K562 (cell line): ENCODE results near the gene CNPPD1. TPM values are rescaled to one million over a fixed set of nuclear protein-coding genes. Genes with fewer than 3 reads are reported as not detected.
A peak's percentile ranks its signal among the peaks of the same experiment; 100 is the strongest.

ENCODE experiments used
- ATF7 ChIP-seq: fragments of 450-650 bp; IDR thresholded peaks from 2 replicates; pipeline ENCODE4 v1.7.1; 2014; ENCODE audit warnings: mild to moderate bottlenecking, moderate library complexity
- CBX5 ChIP-seq: IDR thresholded peaks from 2 replicates; pipeline ENCODE4 v1.6.1; 2014; ENCODE audit warnings: low read depth, borderline replicate concordance
- CEBPG ChIP-seq, 3 experiments: fragments of 200-800 bp in 1 of 3; sonication (Bioruptor generic) in 1 of 3; sonication (generic) in 1 of 3; formaldehyde crosslinking in 1 of 3; IDR thresholded peaks in 2 of 3; conservative IDR thresholded peaks in 1 of 3; 2 replicates each; pipeline versions ENCODE4 v1.6.1 to v1.8.0; 2016 to 2022; ENCODE audit warnings: missing compliant biosample characterization in 2 of 3, missing genetic modification characterization in 2 of 3, mild to moderate bottlenecking in 1 of 3, missing genetic modification reagents in 1 of 3
- CREM ChIP-seq: IDR thresholded peaks from 2 replicates; pipeline ENCODE4 v1.6.1; 2014; ENCODE audit warnings: antibody characterized with exemption, low read depth
- ERF ChIP-seq: fragments of 450-650 bp; formaldehyde crosslinking; IDR thresholded peaks from 2 replicates; pipeline ENCODE4 v1.4.0; 2020; ENCODE audit warnings: mild to moderate bottlenecking, mixed read lengths
- FOSL1 ChIP-seq: fragments of 200-800 bp; sonication (Bioruptor generic); conservative IDR thresholded peaks from 2 replicates; pipeline ENCODE4 v1.6.1; 2016; ENCODE audit warnings: missing genetic modification characterization, missing compliant biosample characterization
- FOXJ2 ChIP-seq: fragments of 200-800 bp; sonication (Bioruptor generic); IDR thresholded peaks from 2 replicates; pipeline ENCODE4 v1.6.1; 2016; ENCODE audit warnings: missing genetic modification characterization, missing compliant biosample characterization
- HDAC3 ChIP-seq: fragments of 450-650 bp; IDR thresholded peaks from 2 replicates; pipeline ENCODE4 v1.6.1; 2018; ENCODE audit warnings: borderline replicate concordance, mild to moderate bottlenecking, moderate library complexity; ENCODE audit not compliant: partially characterized antibody
- HNRNPUL1 ChIP-seq: fragments of 200-400 bp; formaldehyde crosslinking; IDR thresholded peaks from 2 replicates; pipeline ENCODE4 v1.6.1; 2017; ENCODE audit warnings: low read length
- KLF1 ChIP-seq: fragments of 450-650 bp; IDR thresholded peaks from 2 replicates; pipeline ENCODE4 v1.6.1; 2016; ENCODE audit warnings: missing genetic modification characterization, missing compliant biosample characterization
- MCM3 ChIP-seq: fragments of 450-650 bp; IDR thresholded peaks from 2 replicates; pipeline ENCODE4 v1.6.1; 2016
- MNT ChIP-seq, 2 experiments: fragments of 450-650 bp; conservative IDR thresholded peaks; 2 replicates each; pipeline ENCODE4 v1.6.1; 2017; ENCODE audit warnings: mild to moderate bottlenecking in 2 of 2, moderate library complexity in 2 of 2
- MTA1 ChIP-seq: fragments of 450-650 bp; IDR thresholded peaks from 2 replicates; pipeline ENCODE4 v1.6.1; 2017; ENCODE audit warnings: borderline replicate concordance
- NRF1 ChIP-seq, 2 experiments: fragments of 450-650 bp; IDR thresholded peaks in 1 of 2; conservative IDR thresholded peaks in 1 of 2; 2 replicates each; pipeline ENCODE4 v1.6.1; 2014; ENCODE audit warnings: mild to moderate bottlenecking in 2 of 2
- POLR2AphosphoS5 ChIP-seq: IDR thresholded peaks from 2 replicates; pipeline ENCODE4 v1.6.1; 2011; ENCODE audit warnings: mild to moderate bottlenecking, low read depth, low read length, moderate library complexity; ENCODE audit not compliant: control insufficient read depth, insufficient read depth
- RBM34 ChIP-seq: fragments of 200-400 bp; formaldehyde crosslinking; IDR thresholded peaks from 2 replicates; pipeline ENCODE4 v1.6.1; 2018; ENCODE audit warnings: low read length, borderline replicate concordance; ENCODE audit not compliant: insufficient read depth
- STAT5B ChIP-seq: fragments of 250-450 bp; sonication (Bioruptor Pico); IDR thresholded peaks from 2 replicates; pipeline ENCODE4 v1.8.0; 2021; ENCODE audit warnings: mild to moderate bottlenecking, inconsistent platforms
- TFAP4 ChIP-seq: sonication (generic); formaldehyde crosslinking; IDR thresholded peaks from 2 replicates; pipeline ENCODE4 v1.8.0; 2022; ENCODE audit warnings: missing genetic modification reagents, mild to moderate bottlenecking, moderate library complexity, borderline replicate concordance
- THRB ChIP-seq: fragments of 450-650 bp; formaldehyde crosslinking; conservative IDR thresholded peaks from 2 replicates; pipeline ENCODE4 v1.4.0; 2022; ENCODE audit warnings: mild to moderate bottlenecking, missing genetic modification characterization
- TOE1 ChIP-seq, 2 experiments: fragments of 450-650 bp in 1 of 2; sonication (generic) in 1 of 2; formaldehyde crosslinking in 1 of 2; IDR thresholded peaks; 2 replicates each; pipeline versions ENCODE4 v1.7.1 to v1.8.0; 2016 to 2022; ENCODE audit warnings: borderline replicate concordance in 2 of 2, mild to moderate bottlenecking in 2 of 2, antibody characterized with exemption in 1 of 2, inconsistent platforms in 1 of 2, low read depth in 1 of 2, missing genetic modification reagents in 1 of 2, moderate library complexity in 1 of 2
- ZKSCAN1 ChIP-seq: fragments of 150-350 bp; IDR thresholded peaks from 2 replicates; pipeline ENCODE4 v1.6.1; 2016; ENCODE audit warnings: low read depth, low read length
- ZNF174 ChIP-seq: fragments of 250-450 bp; sonication (Bioruptor Pico); IDR thresholded peaks from 2 replicates; pipeline ENCODE4 v1.4.0; 2020; ENCODE audit warnings: mild to moderate bottlenecking
- ZNF274 ChIP-seq: IDR thresholded peaks from 2 replicates; pipeline ENCODE4 v1.6.1; 2011; ENCODE audit warnings: low read depth, mild to moderate bottlenecking, low read length, moderate library complexity, borderline replicate concordance
- ZNF41 ChIP-seq: fragments of 250-450 bp; sonication (Bioruptor Pico); conservative IDR thresholded peaks from 2 replicates; pipeline ENCODE4 v1.4.0; 2020; ENCODE audit warnings: mild to moderate bottlenecking
- polyA plus RNA-seq, 8 experiments: library from polyadenylated mRNA; depleted of rRNA in 4 of 8; stranded (reverse) in 5 of 8; unstranded in 3 of 8; fragments of >200 nt; fragmentation: Nextera tagmentation in 2 of 8; fragmentation: Illumina TruSeq in 1 of 8; extraction: Ambion mirVana in 2 of 8; extraction: Trizol in 1 of 8; gene quantifications; 2 replicates each; pipeline versions ENCODE4 v1.2.1 to v1.2.3, GENCODE V29; 2011 to 2014; ENCODE audit warnings: inconsistent platforms in 1 of 8, missing spikeins in 1 of 8
- total RNA-seq, 7 experiments: library from RNA; depleted of rRNA in 6 of 7; stranded (reverse); fragments of >200 nt in 6 of 7; fragmentation: Illumina TruSeq in 2 of 7; extraction: Trizol in 2 of 7; gene quantifications; 2 replicates each; pipeline versions ENCODE4 v1.2.1 to v1.2.3, GENCODE V29; 2011 to 2021; ENCODE audit warnings: low replicate concordance in 1 of 7

CNPPD1 gene
- total and polyA plus RNA-seq, 9 of the 15 experiments (the other 6 are each of a cell fraction or from before 2014, with no cell fraction given): 9.9 to 53.5 (median 27.0) TPM

GRCh38 chr2:219125225-219125885 lies 51.4 kb downstream of the CNPPD1 start (continued):
- TF ChIP-seq TFAP4 (CRISPR knock-in tag): 0 out of 2 replicates have a peak, but pooled peaks have one; percentile 10
- TF ChIP-seq FOXJ2 (tag): no peak
- 0 out of 4 replicates have a peak, but pooled peaks of 1 of the 2 experiments have one; percentile 26 for TF ChIP-seq NRF1 (conservative IDR thresholded peaks at IDR 0.05 in 1 of 2, IDR thresholded peaks at IDR 0.05 in 1 of 2)
- TF ChIP-seq ZKSCAN1: no peak
- TF ChIP-seq TOE1 (IDR thresholded peaks at IDR 0.05; ENCODE audit: borderline replicate concordance): no peak
- no peak for TF ChIP-seq TOE1 (CRISPR knock-in tag; IDR thresholded peaks at IDR 0.05; ENCODE audit: borderline replicate concordance, low read depth)
- no peak for TF ChIP-seq RBM34
- TF ChIP-seq HDAC3: no peak
- TF ChIP-seq POLR2AphosphoS5: no peak
- TF ChIP-seq KLF1 (tag): no peak
- peak; percentile 88 for TF ChIP-seq FOSL1
- no peak for TF ChIP-seq MNT (conservative IDR thresholded peaks at IDR 0.05)
- TF ChIP-seq THRB (CRISPR knock-in tag): no peak
- TF ChIP-seq ZNF174 (CRISPR knock-in tag): no peak
- TF ChIP-seq ZNF41 (CRISPR knock-in tag): no peak
- TF ChIP-seq MCM3: no peak
- TF ChIP-seq ATF7: peak; percentile 77
- TF ChIP-seq ERF (CRISPR knock-in tag): no peak
- no peak for TF ChIP-seq ZNF274
- no peak for TF ChIP-seq CBX5
- TF ChIP-seq HNRNPUL1: no peak
- peak; percentile 88 for TF ChIP-seq CEBPG (CRISPR knock-in tag; IDR thresholded peaks at IDR 0.05)
- TF ChIP-seq CEBPG (tag; conservative IDR thresholded peaks at IDR 0.05 in 1 of 2, IDR thresholded peaks at IDR 0.05 in 1 of 2): peak; percentile 86 to 88
- no peak for TF ChIP-seq STAT5B
- TF ChIP-seq CREM: peak; percentile 79
- peak; percentile 79 for TF ChIP-seq MTA1
